Naive thymus-derived CD4-positive, alpha-beta T cell (primary cell): ENCODE data around the gene MED22. TPM values are rescaled to one million over a fixed set of nuclear protein-coding genes. Genes with fewer than 3 reads are reported as not detected.

Experiments
- ATAC-seq: fragments of 150-1000 bp; cut with Tn5 transposase; 2 replicates; pipeline ENCODE4 v1.10.0; 2021; ENCODE audit warnings: mild to moderate bottlenecking, moderate library complexity
- CTCF ChIA-PET: fragments of 350-600 bp; sonication (Branson Sonifier 250); formaldehyde crosslinking; loops from one replicate; lab custom pipeline; 2021; ENCODE audit warnings: antibody characterized with exemption; lab: Charles Lee
- POLR2A ChIA-PET: fragments of 350-600 bp; sonication (Branson Sonifier 250); formaldehyde crosslinking; loops from one replicate; lab custom pipeline; 2021; ENCODE audit warnings: antibody characterized with exemption, inconsistent platforms; lab: Charles Lee
- DNase-seq, 9 donors: peaks; one replicate each; pipeline versions ENCODE4 v3.0.0 to v3.0.0-alpha.2; 2020 to 2022; ENCODE audit warnings: mixed read lengths in 1 of 9
- H3K27ac ChIP-seq: one replicate; pipeline ENCODE4 v1.7.0; 2013; ENCODE audit warnings: mild to moderate bottlenecking, low read depth, low read length, moderate library complexity
- H3K27me3 ChIP-seq, 2 donors: one replicate each; pipeline ENCODE4 v1.7.0; 2013; ENCODE audit warnings: low read length in 2 of 2, mild to moderate bottlenecking in 2 of 2, moderate library complexity in 2 of 2; ENCODE audit not compliant: control insufficient read depth in 2 of 2, insufficient read depth in 2 of 2
- H3K36me3 ChIP-seq, 3 experiments: 1 replicate in 2 of 3; 2 replicates in 1 of 3; pipeline ENCODE4 v1.7.0; 2013; ENCODE audit warnings: low read length in 3 of 3, mild to moderate bottlenecking in 3 of 3, moderate library complexity in 1 of 3; ENCODE audit not compliant: insufficient read depth in 3 of 3, control insufficient read depth in 2 of 3
- H3K4me1 ChIP-seq, 2 donors: one replicate each; pipeline ENCODE4 v1.7.0; 2013; ENCODE audit warnings: low read length in 2 of 2, mild to moderate bottlenecking in 2 of 2, moderate library complexity in 1 of 2; ENCODE audit not compliant: control insufficient read depth in 2 of 2, insufficient read depth in 2 of 2
- H3K4me3 ChIP-seq: 2 replicates; pipeline ENCODE4 v1.7.0; 2013; ENCODE audit warnings: mild to moderate bottlenecking, low read length
- H3K9me3 ChIP-seq, 3 experiments: 1 replicate in 2 of 3; 2 replicates in 1 of 3; pipeline ENCODE4 v1.7.0; 2013; ENCODE audit warnings: low read length in 3 of 3; ENCODE audit not compliant: control insufficient read depth in 2 of 3
- H3K27ac Mint-ChIP-seq, 9 donors: one replicate each; pipeline ENCODE4 v1.8.0; 2020 to 2022; ENCODE audit warnings: mixed read lengths in 9 of 9, mild to moderate bottlenecking in 8 of 9, moderate library complexity in 5 of 9, inconsistent platforms in 2 of 9
- H3K27me3 Mint-ChIP-seq, 5 donors: one replicate each; pipeline ENCODE4 v1.8.0; 2021 to 2022; ENCODE audit warnings: mixed read lengths in 5 of 5, mild to moderate bottlenecking in 1 of 5
- H3K36me3 Mint-ChIP-seq, 5 donors: one replicate each; pipeline ENCODE4 v1.8.0; 2020 to 2022; ENCODE audit warnings: mixed read lengths in 5 of 5, mild to moderate bottlenecking in 3 of 5, inconsistent platforms in 1 of 5
- H3K4me1 Mint-ChIP-seq, 7 donors: one replicate each; pipeline ENCODE4 v1.8.0; 2020 to 2022; ENCODE audit warnings: mixed read lengths in 7 of 7, mild to moderate bottlenecking in 3 of 7, inconsistent platforms in 1 of 7
- H3K4me3 Mint-ChIP-seq, 10 donors: one replicate each; pipeline ENCODE4 v1.8.0; 2020 to 2022; ENCODE audit warnings: mild to moderate bottlenecking in 10 of 10, mixed read lengths in 10 of 10, moderate library complexity in 6 of 10, inconsistent platforms in 2 of 10
- H3K9me3 Mint-ChIP-seq, 11 donors: one replicate each; pipeline ENCODE4 v1.8.0; 2020 to 2022; ENCODE audit warnings: mixed read lengths in 11 of 11, mild to moderate bottlenecking in 4 of 11, inconsistent platforms in 1 of 11, moderate library complexity in 1 of 11
- intact Hi-C, 2 donors: fragments of 100-400 bp; cut with micrococcal nuclease; formaldehyde crosslinking; loops; one replicate each; pipeline ENCODE4 v1.15.1; 2023
- polyA plus RNA-seq, 2 donors: library from polyadenylated mRNA; unstranded; fragments of 300-500 nt; fragmentation: Illumina TruSeq; gene quantifications; one replicate each; pipeline ENCODE4 v1.2.3, GENCODE V29; 2021
- total RNA-seq, 6 experiments: library from RNA in 5 of 6; stranded (reverse) in 5 of 6; gene quantifications; 1 replicate in 5 of 6; 2 replicates in 1 of 6; pipeline ENCODE4 v1.2.3 and lab custom pipeline; 2021 to 2026

Gene MED22
- total and polyA plus RNA-seq, 7 experiments from 2014 or later: 13.5 to 44.6 (median 30.3) TPM

- peaks cover 52 to 74% of the 10 kb centered on the region in 2 donors for H3K4me1 ChIP-seq
- Mint-ChIP-seq H3K27ac (peak overlapping the region; percentile 66 to 96 (median 92)), H3K27me3 (peaks cover 0 to under 1% (median 0%) of the 10 kb centered on the region in 5 donors), H3K4me3 (peak overlapping the region; percentile 35 to 87 (median 84)), H3K36me3 (peaks cover 0 to 33% (median 0%) of the 10 kb centered on the region in 5 donors), H3K9me3 (no peaks in the 10 kb centered on the region), H3K4me1 (peaks cover 55 to 79% (median 64%) of the 10 kb centered on the region in 7 donors)
- peak overlapping the region; percentile 53 for H3K4me3 ChIP-seq
- H3K9me3 ChIP-seq: no peaks in the 10 kb centered on the region
- intact Hi-C loops: loop anchor here in 1 of 2 donors (10.0 kb wide), 2 partner anchors 187 to 793 kb away; partner anchors contain the start of gene RNU6ATAC
- no peak for DNase-seq
- H3K36me3 ChIP-seq: peaks cover 0 to 27% (median 0%) of the 10 kb centered on the region in 3 experiments
- ChIA-PET CTCF (interaction anchor here (0.9 to 3.5 kb wide), 7 partner anchors 14 to 185 kb away, joined by 3 to 21 read pairs (median 11); no protein-coding TSS in a partner anchor), POLR2A (interaction anchor here (0.7 to 13.6 kb wide), 7 partner anchors 9 to 39 kb away, joined by 3 to 185 read pairs (median 5); partner anchors contain the start of genes MED22, RPL7A, SURF1 and SURF2)
- ATAC-seq: no peak
- no peaks in the 10 kb centered on the region for H3K27me3 ChIP-seq
- peak overlapping the region; percentile 86 for H3K27ac ChIP-seq
Observed at GRCh38 chr9:133372144-133372543, 24.2 kb upstream of the MED22 start.

- Mint-ChIP-seq H3K4me3 (peak overlapping the region; percentile 74 to 87 (median 84)), H3K27me3 (no peaks in the 10 kb centered on the region), H3K4me1 (peaks cover 58 to 81% (median 64%) of the 10 kb centered on the region in 7 donors), H3K9me3 (no peaks in the 10 kb centered on the region), H3K27ac (peak overlapping the region; percentile 82 to 96 (median 94)), H3K36me3 (peaks cover 0 to 36% (median 0%) of the 10 kb centered on the region in 5 donors)
- intact Hi-C loops: loop anchor here (1.0 to 10.0 kb wide), 7 partner anchors 14 to 794 kb away; partner anchors contain the start of genes MED22 (in 2 of the 2), RPL7A (in 2 of the 2), SURF1 (in 2 of the 2) and SURF2 (in 2 of the 2)
- Histone ChIP-seq H3K27me3 (no peaks in the 10 kb centered on the region), H3K4me3 (peak overlapping the region; percentile 53), H3K27ac (peak overlapping the region; percentile 86), H3K36me3 (peaks cover 0 to 36% (median 8%) of the 10 kb centered on the region in 3 experiments), H3K9me3 (no peaks in the 10 kb centered on the region), H3K4me1 (peaks cover 52 to 70% of the 10 kb centered on the region in 2 donors)
- ChIA-PET POLR2A (interaction anchor here (0.7 to 13.6 kb wide), 10 partner anchors 8 to 310 kb away, joined by 3 to 185 read pairs (median 4); partner anchors contain the start of genes ADAMTSL2, MED22, RPL7A and SURF1), CTCF (interaction anchor here (0.6 to 3.5 kb wide), 7 partner anchors 13 to 188 kb away, joined by 3 to 21 read pairs (median 11); no protein-coding TSS in a partner anchor)
- DNase-seq (peak in 8 of 9 donors; percentile 54 to 78 (median 64)), ATAC-seq (peak; percentile 60)
Observed at GRCh38 chr9:133371261-133371711, 23.4 kb upstream of the MED22 start.

- intact Hi-C loops: loop anchor here (1.0 to 10.0 kb wide), 7 partner anchors 14 to 794 kb away; partner anchors contain the start of genes MED22 (in 2 of the 2), RPL7A (in 2 of the 2), SURF1 (in 2 of the 2) and SURF2 (in 2 of the 2)
- CTCF ChIA-PET: interaction anchor here (0.6 to 3.5 kb wide), 7 partner anchors 12 to 187 kb away, joined by 3 to 21 read pairs (median 11); no protein-coding TSS in a partner anchor
- ATAC-seq: peak; percentile 58
Observed at GRCh38 chr9:133370685-133371084, 22.8 kb upstream of the MED22 start.

GRCh38 chr9:133369933-133370332, 22.0 kb upstream of the MED22 start:
- Mint-ChIP-seq H3K4me3 (peak overlapping the region; percentile 74 to 87 (median 84)), H3K36me3 (peaks cover 0 to 38% (median 0%) of the 10 kb centered on the region in 5 donors), H3K4me1 (peaks cover 57 to 81% (median 67%) of the 10 kb centered on the region in 7 donors), H3K27me3 (no peaks in the 10 kb centered on the region), H3K27ac (peak overlapping the region; percentile 82 to 96 (median 94)), H3K9me3 (no peaks in the 10 kb centered on the region)
- Histone ChIP-seq H3K4me3 (peak overlapping the region; percentile 53), H3K4me1 (peaks cover 50 to 70% of the 10 kb centered on the region in 2 donors), H3K9me3 (no peaks in the 10 kb centered on the region), H3K36me3 (peaks cover 7 to 49% (median 21%) of the 10 kb centered on the region in 3 experiments), H3K27ac (peak overlapping the region; percentile 86), H3K27me3 (no peaks in the 10 kb centered on the region)
- intact Hi-C loops: loop anchor here in 1 of 2 donors (2.0 to 10.0 kb wide), 3 partner anchors 13 to 795 kb away; partner anchors contain the start of genes RNU6ATAC, SURF1 and SURF2
- ATAC-seq (no peak), DNase-seq (no peak)
- ChIA-PET POLR2A (interaction anchor here (1.1 to 13.6 kb wide), 3 partner anchors 15 to 164 kb away, joined by 3 to 185 read pairs (median 3); partner anchors contain the start of genes ADAMTSL2, SURF1 and SURF2), CTCF (interaction anchor here (1.9 to 2.5 kb wide), 2 partner anchors 18 to 40 kb away, joined by 4 to 11 read pairs; no protein-coding TSS in a partner anchor)

More at GRCh38 chr9:133370685-133371084, 22.8 kb upstream of the MED22 start:
- no peaks in the 10 kb centered on the region for H3K27me3 Mint-ChIP-seq
- peak overlapping the region; percentile 82 to 96 (median 94) for H3K27ac Mint-ChIP-seq
- POLR2A ChIA-PET: interaction anchor here (0.7 to 13.6 kb wide), 10 partner anchors 8 to 310 kb away, joined by 3 to 185 read pairs (median 3); partner anchors contain the start of genes ADAMTSL2, MED22, RPL7A and SURF1
- peak in 6 of 9 donors; percentile 13 to 54 (median 48) for DNase-seq
- Histone ChIP-seq H3K27me3 (no peaks in the 10 kb centered on the region), H3K4me1 (peaks cover 52 to 70% of the 10 kb centered on the region in 2 donors), H3K27ac (peak overlapping the region; percentile 86), H3K9me3 (no peaks in the 10 kb centered on the region), H3K4me3 (peak overlapping the region; percentile 53), H3K36me3 (peaks cover 0 to 42% (median 14%) of the 10 kb centered on the region in 3 experiments)
- H3K4me1 Mint-ChIP-seq: peaks cover 60 to 83% (median 70%) of the 10 kb centered on the region in 7 donors
- H3K4me3 Mint-ChIP-seq: peak overlapping the region; percentile 74 to 87 (median 84)
- H3K9me3 Mint-ChIP-seq: no peaks in the 10 kb centered on the region
- peaks cover 0 to 40% (median 0%) of the 10 kb centered on the region in 5 donors for H3K36me3 Mint-ChIP-seq

- DNase-seq: no peak
- intact Hi-C loops: no loop called here
- POLR2A ChIA-PET: interaction anchor here (1.1 to 13.6 kb wide), 3 partner anchors 15 to 165 kb away, joined by 3 to 185 read pairs (median 3); partner anchors contain the start of genes ADAMTSL2, SURF1 and SURF2
- H3K27ac ChIP-seq: peak overlapping the region; percentile 86
- Mint-ChIP-seq H3K4me1 (peaks cover 52 to 76% (median 62%) of the 10 kb centered on the region in 7 donors), H3K9me3 (no peaks in the 10 kb centered on the region), H3K27me3 (no peaks in the 10 kb centered on the region), H3K4me3 (peak overlapping the region; percentile 32 to 87 (median 69)), H3K36me3 (peaks cover 0 to 33% (median 0%) of the 10 kb centered on the region in 5 donors), H3K27ac (peak overlapping the region; percentile 48 to 96 (median 93))
- CTCF ChIA-PET: interaction anchor here (0.6 to 1.9 kb wide), 2 partner anchors 40 to 182 kb away, joined by 3 to 4 read pairs; no protein-coding TSS in a partner anchor
- no peaks in the 10 kb centered on the region for H3K27me3 ChIP-seq
- ATAC-seq: no peak
- no peaks in the 10 kb centered on the region for H3K9me3 ChIP-seq
- H3K36me3 ChIP-seq: peaks cover 8 to 53% (median 24%) of the 10 kb centered on the region in 3 experiments
- H3K4me1 ChIP-seq: peaks cover 45 to 70% of the 10 kb centered on the region in 2 donors
- peak overlapping the region; percentile 53 for H3K4me3 ChIP-seq
Observed at GRCh38 chr9:133369422-133369821, 21.5 kb upstream of the MED22 start.
